Non-pigmented ciliary epithelial cell (primary cell): Measurements from ENCODE around the gene IFI44.

Source experiments
- DNase-seq: peaks from one replicate; pipeline ENCODE4 v3.0.0-alpha.2; 2010; ENCODE audit warnings: low read depth

The IFI44 gene

DNA sequence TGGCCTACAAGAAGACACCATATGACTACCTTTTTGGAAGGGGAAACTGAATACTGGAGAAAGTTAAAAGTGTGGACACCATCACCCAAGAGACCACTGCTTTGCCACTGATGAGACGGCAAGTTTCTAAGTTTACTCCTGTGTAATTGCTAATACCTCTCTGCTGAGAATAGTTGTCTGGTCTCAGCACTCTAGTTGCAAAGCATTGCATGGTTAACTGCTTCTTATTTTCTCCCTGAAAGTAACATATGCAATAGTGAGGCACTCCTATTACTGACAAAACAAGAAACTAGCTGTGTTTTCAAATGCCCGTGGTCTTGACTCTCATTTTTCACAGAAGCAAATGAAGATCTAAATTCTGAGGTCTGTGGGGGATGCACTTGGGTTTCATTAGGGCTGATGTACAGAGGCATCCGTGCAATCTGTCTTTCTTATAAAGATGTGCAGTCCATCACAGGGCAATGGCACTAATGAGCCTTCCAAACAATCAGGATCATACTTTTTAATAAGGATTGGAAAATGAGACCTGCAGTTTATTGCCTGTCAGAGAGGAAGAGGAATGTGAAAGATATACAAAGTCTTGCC lies 62.9 kb downstream of the IFI44 start:
- DNase-seq, result no peak

DNA sequence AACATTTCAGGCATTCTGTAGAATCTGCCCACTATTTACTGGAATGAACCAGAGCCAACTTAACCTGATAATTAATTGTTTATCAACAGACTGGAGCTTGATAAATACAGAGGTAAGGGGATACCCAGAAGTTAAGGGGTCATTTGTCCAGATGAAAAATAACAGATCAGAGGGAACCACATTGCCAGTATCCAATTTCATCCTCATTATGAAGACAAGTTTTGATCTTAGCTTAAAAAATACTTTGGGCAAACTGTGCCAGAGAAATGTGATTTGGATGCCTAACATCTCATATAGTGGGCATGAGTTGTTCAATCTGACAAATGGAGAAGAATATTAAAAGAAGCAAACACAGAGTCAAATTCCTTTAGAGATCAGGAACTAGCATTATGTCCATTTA lies 63.7 kb downstream of the IFI44 start:
- DNase-seq, result no peak
